WERI-Rb-1 (cell line): ENCODE results near the gene ZFPM1.

ENCODE experiments used
- DNase-seq: peaks from one replicate; pipeline ENCODE4 v3.0.0-alpha.2; 2020
- H3K27ac ChIP-seq: fragments of 250-450 bp; sonication (Bioruptor Pico); 2 replicates; pipeline ENCODE4 v1.5.1; 2020; ENCODE audit warnings: mild to moderate bottlenecking, moderate library complexity
- H3K27me3 ChIP-seq: fragments of 250-450 bp; sonication (Bioruptor Pico); 2 replicates; pipeline ENCODE4 v1.5.1; 2021; ENCODE audit warnings: mild to moderate bottlenecking, low read depth, moderate library complexity; ENCODE audit not compliant: insufficient read depth, severe bottlenecking
- H3K36me3 ChIP-seq: fragments of 250-450 bp; sonication (Bioruptor Pico); 2 replicates; pipeline ENCODE4 v1.5.1; 2020; ENCODE audit warnings: mild to moderate bottlenecking, moderate library complexity
- H3K4me3 ChIP-seq: 2 replicates; pipeline ENCODE4 v1.5.1; 2011; ENCODE audit warnings: low read depth, mild to moderate bottlenecking, control low read depth, low read length
- H3K9me3 ChIP-seq: fragments of 250-450 bp; sonication (Bioruptor Pico); 2 replicates; pipeline ENCODE4 v1.5.1; 2021; ENCODE audit warnings: mild to moderate bottlenecking, moderate library complexity; ENCODE audit not compliant: severe bottlenecking
- TF ChIP-seq, protein P1 (sequence below): IDR thresholded peaks from 2 replicates; pipeline ENCODE4 v1.5.1; 2011; ENCODE audit warnings: low read depth, mild to moderate bottlenecking, control low read depth, inconsistent platforms, low read length

The ZFPM1 gene

GRCh38 chr16:88434353-88434690 is 18.8 kb upstream of the ZFPM1 start:
- H3K27me3 ChIP-seq = no peaks in the 10 kb centered on the region
- no peak overlapping the region for H3K27ac ChIP-seq

GRCh38 chr16:88434746-88435145 is 18.3 kb upstream of the ZFPM1 start:
- H3K4me3 ChIP-seq = no peak overlapping the region
- no peaks in the 10 kb centered on the region for H3K36me3 ChIP-seq
- no peak overlapping the region for H3K27ac ChIP-seq
- DNase-seq = no peak
- TF ChIP-seq, protein P1, sequence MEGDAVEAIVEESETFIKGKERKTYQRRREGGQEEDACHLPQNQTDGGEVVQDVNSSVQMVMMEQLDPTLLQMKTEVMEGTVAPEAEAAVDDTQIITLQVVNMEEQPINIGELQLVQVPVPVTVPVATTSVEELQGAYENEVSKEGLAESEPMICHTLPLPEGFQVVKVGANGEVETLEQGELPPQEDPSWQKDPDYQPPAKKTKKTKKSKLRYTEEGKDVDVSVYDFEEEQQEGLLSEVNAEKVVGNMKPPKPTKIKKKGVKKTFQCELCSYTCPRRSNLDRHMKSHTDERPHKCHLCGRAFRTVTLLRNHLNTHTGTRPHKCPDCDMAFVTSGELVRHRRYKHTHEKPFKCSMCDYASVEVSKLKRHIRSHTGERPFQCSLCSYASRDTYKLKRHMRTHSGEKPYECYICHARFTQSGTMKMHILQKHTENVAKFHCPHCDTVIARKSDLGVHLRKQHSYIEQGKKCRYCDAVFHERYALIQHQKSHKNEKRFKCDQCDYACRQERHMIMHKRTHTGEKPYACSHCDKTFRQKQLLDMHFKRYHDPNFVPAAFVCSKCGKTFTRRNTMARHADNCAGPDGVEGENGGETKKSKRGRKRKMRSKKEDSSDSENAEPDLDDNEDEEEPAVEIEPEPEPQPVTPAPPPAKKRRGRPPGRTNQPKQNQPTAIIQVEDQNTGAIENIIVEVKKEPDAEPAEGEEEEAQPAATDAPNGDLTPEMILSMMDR = no peak
- no peaks in the 10 kb centered on the region for H3K9me3 ChIP-seq
- H3K27me3 ChIP-seq = no peaks in the 10 kb centered on the region

More at GRCh38 chr16:88434353-88434690, 18.8 kb upstream of the ZFPM1 start:
- no peak overlapping the region for H3K4me3 ChIP-seq
- TF ChIP-seq, protein P1 = no peak
- no peak for DNase-seq
- no peaks in the 10 kb centered on the region for H3K36me3 ChIP-seq
- H3K9me3 ChIP-seq = no peaks in the 10 kb centered on the region

DNA sequence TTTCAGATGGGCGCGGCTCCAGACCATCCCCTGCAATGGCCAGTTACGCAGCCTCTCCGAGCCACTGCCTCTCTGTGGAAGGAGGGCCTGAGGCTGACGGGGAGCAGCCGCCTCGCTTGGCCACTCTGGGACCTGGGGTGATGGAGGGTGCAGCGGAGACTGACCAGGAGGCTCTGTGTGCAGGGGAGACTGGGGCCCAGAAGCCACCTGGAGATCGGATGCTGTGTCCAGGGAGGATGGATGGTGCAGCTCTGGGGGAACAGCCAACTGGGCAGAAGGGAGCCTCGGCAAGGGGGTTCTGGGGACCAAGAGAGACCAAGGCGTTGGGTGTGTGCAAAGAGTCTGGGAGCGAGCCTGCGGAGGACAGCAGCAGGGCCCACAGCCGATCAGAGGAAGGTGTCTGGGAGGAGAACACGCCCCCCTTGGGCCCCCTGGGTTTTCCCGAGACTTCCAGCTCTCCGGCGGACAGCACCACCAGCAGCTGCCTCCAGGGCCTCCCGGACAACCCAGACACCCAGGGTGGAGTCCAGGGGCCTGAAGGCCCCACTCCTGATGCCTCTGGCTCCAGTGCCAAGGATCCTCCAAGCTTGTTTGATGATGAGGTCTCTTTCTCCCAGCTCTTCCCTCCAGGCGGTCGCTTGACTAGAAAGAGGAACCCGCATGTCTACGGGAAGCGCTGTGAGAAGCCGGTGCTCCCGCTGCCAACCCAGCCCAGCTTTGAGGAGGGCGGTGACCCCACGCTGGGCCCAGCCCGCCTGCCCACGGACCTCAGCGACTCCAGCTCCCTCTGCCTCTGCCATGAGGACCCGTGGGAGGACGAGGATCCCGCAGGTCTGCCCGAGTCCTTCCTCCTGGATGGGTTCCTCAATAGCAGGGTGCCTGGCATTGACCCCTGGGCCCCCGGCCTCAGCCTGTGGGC is 17.4 kb upstream of the ZFPM1 start:
- TF ChIP-seq, protein P1 = no peak
- H3K27me3 ChIP-seq = no peaks in the 10 kb centered on the region
- no peaks in the 10 kb centered on the region for H3K9me3 ChIP-seq
- no peak overlapping the region for H3K4me3 ChIP-seq
- H3K27ac ChIP-seq = no peak overlapping the region
- no peak for DNase-seq
- no peaks in the 10 kb centered on the region for H3K36me3 ChIP-seq

DNA sequence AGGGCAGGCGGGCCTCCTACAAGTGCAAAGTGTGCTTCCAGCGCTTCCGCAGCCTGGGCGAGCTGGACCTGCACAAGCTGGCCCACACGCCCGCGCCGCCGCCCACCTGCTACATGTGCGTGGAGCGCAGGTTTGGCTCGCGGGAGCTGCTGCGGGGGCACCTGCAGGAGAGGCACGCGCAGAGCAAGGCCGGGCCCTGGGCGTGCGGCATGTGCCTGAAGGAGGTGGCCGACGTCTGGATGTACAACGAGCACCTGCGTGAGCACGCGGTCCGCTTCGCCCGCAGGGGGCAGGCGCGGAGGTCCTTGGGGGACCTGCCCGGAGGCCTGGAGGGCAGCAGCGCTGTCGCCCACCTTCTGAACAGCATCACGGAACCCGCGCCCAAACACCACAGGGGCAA is 16.3 kb upstream of the ZFPM1 start:
- Histone ChIP-seq H3K4me3 (no peak overlapping the region), H3K27ac (no peak overlapping the region), H3K27me3 (no peaks in the 10 kb centered on the region), H3K9me3 (no peaks in the 10 kb centered on the region), H3K36me3 (no peaks in the 10 kb centered on the region)
- no peak for DNase-seq
- TF ChIP-seq, protein P1 = no peak

GRCh38 chr16:88437367-88437964 is 15.6 kb upstream of the ZFPM1 start:
- no peaks in the 10 kb centered on the region for H3K27me3 ChIP-seq
- H3K4me3 ChIP-seq = no peak overlapping the region
- TF ChIP-seq, protein P1 = peak; percentile 84
- no peak overlapping the region for H3K27ac ChIP-seq
- H3K9me3 ChIP-seq = no peaks in the 10 kb centered on the region
- no peaks in the 10 kb centered on the region for H3K36me3 ChIP-seq
- DNase-seq = peak; percentile 66
